Skeletal muscle satellite cell (primary cell): ENCODE data around the gene ZNF407. TPM values are rescaled to one million over a fixed set of nuclear protein-coding genes. Genes with fewer than 3 reads are reported as not detected.
A peak's percentile ranks its signal among the peaks of the same experiment; 100 is the strongest.
"Not testable (repeated sequence)": the region's sequence is repeated elsewhere in the genome, so short reads cannot be mapped to it uniquely, and the experiment has no call there.

ENCODE experiments used
- H3K27me3 ChIP-seq: 2 replicates; pipeline ENCODE4 v1.7.0; 2013; ENCODE audit warnings: low read length; ENCODE audit not compliant: control insufficient read depth, insufficient read depth
- H3K36me3 ChIP-seq: 2 replicates; pipeline ENCODE4 v1.7.0; 2013; ENCODE audit warnings: mild to moderate bottlenecking, control low read depth, low read length; ENCODE audit not compliant: insufficient read depth
- H3K4me1 ChIP-seq: 2 replicates; pipeline ENCODE4 v1.7.0; 2013; ENCODE audit warnings: low read length; ENCODE audit not compliant: control insufficient read depth, insufficient read depth
- H3K4me2 ChIP-seq: 2 replicates; pipeline ENCODE4 v1.7.0; 2013; ENCODE audit warnings: mild to moderate bottlenecking, low read length
- H3K4me3 ChIP-seq: 2 replicates; pipeline ENCODE4 v1.7.0; 2013; ENCODE audit warnings: low read length
- H3K9ac ChIP-seq: 2 replicates; pipeline ENCODE4 v1.7.0; 2013; ENCODE audit warnings: mild to moderate bottlenecking, low read depth, low read length, moderate library complexity
- H3K9me3 ChIP-seq: replicated peaks from 2 replicates; pipeline ENCODE4 v1.7.0; 2013; ENCODE audit warnings: mild to moderate bottlenecking, control low read depth, low read length
- total RNA-seq: library from RNA; depleted of rRNA; stranded (reverse); fragments of >200 nt; gene quantifications from 2 replicates; pipeline ENCODE4 v1.2.3, GENCODE V29; 2012; rRNA removed

The ZNF407 gene
- 9.4 and 10.9 TPM in 2 replicates for total RNA-seq

GRCh38 chr18:74597662-74598349, at the start of gene ZNF407:
Gene ZNF407, plus strand, starts transcription at chr18:74597870. Its CDS starts 33,150 bp downstream, at chr18:74631020.
- Histone ChIP-seq H3K27me3 (no peaks in the 10 kb centered on the region), H3K9ac (peak within 1 kb of the TSS; percentile 100), H3K9me3 (no peaks in the 10 kb centered on the region), H3K4me3 (peak within 1 kb of the TSS; percentile 92), H3K4me2 (peak within 1 kb of the TSS; percentile 99), H3K4me1 (peaks cover 18% of the 10 kb centered on the region), H3K36me3 (peaks cover 4% of the 10 kb centered on the region)

GRCh38 chr18:74549591-74550104, 48.0 kb upstream of the ZNF407 start:
- H3K36me3 ChIP-seq = no peaks in the 10 kb centered on the region
- H3K27me3 ChIP-seq = peaks cover 19% of the 10 kb centered on the region
- no peak overlapping the region for H3K4me2 ChIP-seq
- H3K9ac ChIP-seq = no peak overlapping the region
- H3K9me3 ChIP-seq = no peaks in the 10 kb centered on the region
- H3K4me3 ChIP-seq = no peak overlapping the region
- no peaks in the 10 kb centered on the region for H3K4me1 ChIP-seq

GRCh38 chr18:74550886-74551285, 46.8 kb upstream of the ZNF407 start:
- H3K4me2 ChIP-seq = no peak overlapping the region
- peaks cover 20% of the 10 kb centered on the region for H3K27me3 ChIP-seq
- H3K4me1 ChIP-seq = no peaks in the 10 kb centered on the region
- no peaks in the 10 kb centered on the region for H3K36me3 ChIP-seq
- no peaks in the 10 kb centered on the region for H3K9me3 ChIP-seq
- no peak overlapping the region for H3K4me3 ChIP-seq
- H3K9ac ChIP-seq = no peak overlapping the region

- H3K4me3 ChIP-seq = no peak overlapping the region
- H3K9ac ChIP-seq = no peak overlapping the region
- no peaks in the 10 kb centered on the region for H3K4me1 ChIP-seq
- H3K4me2 ChIP-seq = no peak overlapping the region
- no peaks in the 10 kb centered on the region for H3K9me3 ChIP-seq
- H3K27me3 ChIP-seq = peaks cover 26% of the 10 kb centered on the region
- no peaks in the 10 kb centered on the region for H3K36me3 ChIP-seq
Observed at GRCh38 chr18:74551452-74551851, 46.2 kb upstream of the ZNF407 start.

- Histone ChIP-seq H3K4me1 (no peaks in the 10 kb centered on the region), H3K4me2 (no peak overlapping the region), H3K27me3 (peaks cover 28% of the 10 kb centered on the region), H3K9ac (no peak overlapping the region), H3K4me3 (no peak overlapping the region), H3K9me3 (no peaks in the 10 kb centered on the region), H3K36me3 (no peaks in the 10 kb centered on the region)
Observed at GRCh38 chr18:74551936-74552555, 45.6 kb upstream of the ZNF407 start.

GRCh38 chr18:74556126-74556525, 41.5 kb upstream of the ZNF407 start:
- Histone ChIP-seq H3K9ac (no peak overlapping the region), H3K4me2 (no peak overlapping the region), H3K4me1 (no peaks in the 10 kb centered on the region), H3K4me3 (no peak overlapping the region), H3K36me3 (no peaks in the 10 kb centered on the region), H3K27me3 (peaks cover 28% of the 10 kb centered on the region), H3K9me3 (no peaks in the 10 kb centered on the region)

- Histone ChIP-seq H3K4me3 (no peak overlapping the region), H3K4me1 (no peaks in the 10 kb centered on the region), H3K36me3 (no peaks in the 10 kb centered on the region), H3K4me2 (no peak overlapping the region), H3K9ac (no peak overlapping the region), H3K27me3 (peaks cover 35% of the 10 kb centered on the region), H3K9me3 (no peaks in the 10 kb centered on the region)
Observed at GRCh38 chr18:74558096-74558495, 39.6 kb upstream of the ZNF407 start.

- Histone ChIP-seq H3K4me3 (no peak overlapping the region), H3K36me3 (no peaks in the 10 kb centered on the region), H3K4me2 (no peak overlapping the region), H3K27me3 (peaks cover 17% of the 10 kb centered on the region), H3K4me1 (no peaks in the 10 kb centered on the region), H3K9ac (no peak overlapping the region), H3K9me3 (no peaks in the 10 kb centered on the region)
Observed at GRCh38 chr18:74562131-74562730, 35.4 kb upstream of the ZNF407 start.

GRCh38 chr18:74562775-74563174, 34.9 kb upstream of the ZNF407 start:
- H3K4me1 ChIP-seq = no peaks in the 10 kb centered on the region
- no peak overlapping the region for H3K9ac ChIP-seq
- peaks cover 16% of the 10 kb centered on the region for H3K27me3 ChIP-seq
- H3K9me3 ChIP-seq = no peaks in the 10 kb centered on the region
- H3K4me3 ChIP-seq = no peak overlapping the region
- no peaks in the 10 kb centered on the region for H3K36me3 ChIP-seq
- H3K4me2 ChIP-seq = no peak overlapping the region

- no peaks in the 10 kb centered on the region for H3K9me3 ChIP-seq
- H3K9ac ChIP-seq = no peak overlapping the region
- H3K36me3 ChIP-seq = no peaks in the 10 kb centered on the region
- H3K4me1 ChIP-seq = no peaks in the 10 kb centered on the region
- no peak overlapping the region for H3K4me3 ChIP-seq
- H3K4me2 ChIP-seq = no peak overlapping the region
- H3K27me3 ChIP-seq = peaks cover 14% of the 10 kb centered on the region
Observed at GRCh38 chr18:74563999-74564398, 33.7 kb upstream of the ZNF407 start.

GRCh38 chr18:74565164-74565563, 32.5 kb upstream of the ZNF407 start:
- not testable (repeated sequence) for H3K4me2 ChIP-seq, H3K4me1 ChIP-seq, H3K9me3 ChIP-seq, H3K4me3 ChIP-seq, H3K9ac ChIP-seq, H3K36me3 ChIP-seq
- H3K27me3 ChIP-seq = peaks cover 14% of the 10 kb centered on the region
